ENCODE measurements around the gene GRIN3B.

- TF ChIP-seq CTCF (IDR thresholded peaks at IDR 0.05) = no peak
- no peak for TF ChIP-seq POLR2A (IDR thresholded peaks at IDR 0.05)
Measured at GRCh38 chr19:1007399-1008251, 7.4 kb downstream of the GRIN3B start.
